Glutamatergic neuron (in vitro differentiated cells): Measurements from ENCODE around the gene UCN2. TPM values are rescaled to one million over a fixed set of nuclear protein-coding genes. Genes with fewer than 3 reads are reported as not detected.

Experiments
- DNase-seq: peaks from one replicate; pipeline ENCODE4 v3.0.0; 2022
- H3K27ac Mint-ChIP-seq: one replicate; pipeline ENCODE4 v1.8.0; 2020; ENCODE audit warnings: mild to moderate bottlenecking, mixed read lengths, inconsistent platforms; ENCODE audit not compliant: unreplicated experiment
- H3K27me3 Mint-ChIP-seq: one replicate; pipeline ENCODE4 v1.8.0; 2020; ENCODE audit warnings: mild to moderate bottlenecking, moderate library complexity, mixed read lengths, inconsistent platforms; ENCODE audit not compliant: unreplicated experiment
- H3K36me3 Mint-ChIP-seq: one replicate; pipeline ENCODE4 v1.8.0; 2020; ENCODE audit warnings: mild to moderate bottlenecking, mixed read lengths, inconsistent platforms; ENCODE audit not compliant: unreplicated experiment
- H3K4me1 Mint-ChIP-seq: one replicate; pipeline ENCODE4 v1.8.0; 2020; ENCODE audit warnings: mild to moderate bottlenecking, low read depth, mixed read lengths, inconsistent platforms; ENCODE audit not compliant: unreplicated experiment
- H3K4me3 Mint-ChIP-seq: one replicate; pipeline ENCODE4 v1.8.0; 2020; ENCODE audit warnings: mild to moderate bottlenecking, mixed read lengths, inconsistent platforms; ENCODE audit not compliant: unreplicated experiment
- H3K9me3 Mint-ChIP-seq: one replicate; pipeline ENCODE4 v1.8.0; 2020; ENCODE audit warnings: mild to moderate bottlenecking, moderate library complexity, mixed read lengths, inconsistent platforms; ENCODE audit not compliant: unreplicated experiment
- CTCF ChIP-seq: fragments of 200-600 bp; sonication (generic); IDR thresholded peaks from one replicate; pipeline ENCODE4 v1.5.0; 2021; ENCODE audit not compliant: partially characterized antibody, unreplicated experiment
- total RNA-seq: library from RNA; stranded (reverse); fragmentation: NEBNext Ultra II Directional; extraction: Animal tissue kit (Norgen Biotek cat#: 25700); gene quantifications from one replicate; pipeline ENCODE4 v1.2.1, GENCODE V29; 2021; ENCODE audit not compliant: unreplicated experiment

Gene UCN2
- total RNA-seq, 1 donor from 2014 or later: 4.3 TPM

- no peak for TF ChIP-seq CTCF
Measured at GRCh38 chr3:48565186-48565585, 1.6 kb upstream of the UCN2 start.

GRCh38 chr3:48564667-48565066 is 1.1 kb upstream of the UCN2 start:
- Mint-ChIP-seq H3K4me3 (no peak overlapping the region), H3K27ac (no peak overlapping the region), H3K4me1 (peaks cover 35% of the 10 kb centered on the region), H3K9me3 (peaks cover 22% of the 10 kb centered on the region), H3K36me3 (no peaks in the 10 kb centered on the region), H3K27me3 (peaks cover 27% of the 10 kb centered on the region)
- DNase-seq: no peak
- TF ChIP-seq CTCF: no peak

More at GRCh38 chr3:48565186-48565585, 1.6 kb upstream of the UCN2 start:
- no peaks in the 10 kb centered on the region for H3K36me3 Mint-ChIP-seq
- DNase-seq: no peak
- H3K27me3 Mint-ChIP-seq: peaks cover 26% of the 10 kb centered on the region
- peaks cover 30% of the 10 kb centered on the region for H3K4me1 Mint-ChIP-seq
- no peak overlapping the region for H3K27ac Mint-ChIP-seq
- H3K4me3 Mint-ChIP-seq: no peak overlapping the region
- peaks cover 18% of the 10 kb centered on the region for H3K9me3 Mint-ChIP-seq

GRCh38 chr3:48564022-48564421 is 441 bp upstream of the UCN2 start:
- H3K27me3 Mint-ChIP-seq: peaks cover 29% of the 10 kb centered on the region
- DNase-seq: no peak
- peaks cover 41% of the 10 kb centered on the region for H3K4me1 Mint-ChIP-seq
- peaks cover 22% of the 10 kb centered on the region for H3K9me3 Mint-ChIP-seq
- TF ChIP-seq CTCF: no peak
- H3K27ac Mint-ChIP-seq: peak overlapping the region; percentile 99
- peak overlapping the region; percentile 64 for H3K4me3 Mint-ChIP-seq
- H3K36me3 Mint-ChIP-seq: no peaks in the 10 kb centered on the region

GRCh38 chr3:48562367-48563095 is 1.1 kb downstream of the UCN2 start:
- Mint-ChIP-seq H3K36me3 (no peaks in the 10 kb centered on the region), H3K27ac (peak overlapping the region; percentile 99), H3K4me3 (peak overlapping the region; percentile 75), H3K4me1 (peaks cover 50% of the 10 kb centered on the region), H3K9me3 (peaks cover 22% of the 10 kb centered on the region), H3K27me3 (peaks cover 30% of the 10 kb centered on the region)
- no peak for TF ChIP-seq CTCF
- DNase-seq: peak; percentile 53

GRCh38 chr3:48561045-48561736 is 2.4 kb downstream of the UCN2 start:
- no peaks in the 10 kb centered on the region for H3K36me3 Mint-ChIP-seq
- H3K27me3 Mint-ChIP-seq: peaks cover 28% of the 10 kb centered on the region
- peak; percentile 38 for TF ChIP-seq CTCF
- H3K4me3 Mint-ChIP-seq: peak overlapping the region; percentile 80
- peaks cover 20% of the 10 kb centered on the region for H3K9me3 Mint-ChIP-seq
- H3K27ac Mint-ChIP-seq: peak overlapping the region; percentile 97
- H3K4me1 Mint-ChIP-seq: peaks cover 47% of the 10 kb centered on the region
- peak; percentile 81 for DNase-seq
